ENCODE data around the gene MPC1.

DNA sequence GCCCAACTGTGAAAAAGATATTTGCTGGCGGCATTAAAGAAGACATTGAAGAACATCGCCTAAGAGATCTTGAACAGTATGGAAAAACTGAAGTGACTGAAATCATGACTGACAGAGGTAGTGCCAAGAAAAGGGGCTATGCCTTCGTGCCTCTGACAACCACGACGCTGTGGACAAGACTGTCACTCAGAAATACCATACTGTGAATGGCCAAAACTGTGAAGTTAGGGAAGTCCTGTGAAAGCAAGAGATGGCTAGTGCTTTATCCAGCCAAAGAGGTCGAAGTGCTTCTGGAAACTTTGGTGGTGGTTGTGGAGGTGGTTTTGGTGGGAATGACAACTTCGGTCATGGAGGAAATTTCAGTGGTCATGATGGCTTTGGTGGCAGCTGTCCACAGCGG, 47.9 kb downstream of the MPC1 start:
- no peak for TF ChIP-seq POLR2A (IDR thresholded peaks at IDR 0.05)
- TF ChIP-seq, protein P1, sequence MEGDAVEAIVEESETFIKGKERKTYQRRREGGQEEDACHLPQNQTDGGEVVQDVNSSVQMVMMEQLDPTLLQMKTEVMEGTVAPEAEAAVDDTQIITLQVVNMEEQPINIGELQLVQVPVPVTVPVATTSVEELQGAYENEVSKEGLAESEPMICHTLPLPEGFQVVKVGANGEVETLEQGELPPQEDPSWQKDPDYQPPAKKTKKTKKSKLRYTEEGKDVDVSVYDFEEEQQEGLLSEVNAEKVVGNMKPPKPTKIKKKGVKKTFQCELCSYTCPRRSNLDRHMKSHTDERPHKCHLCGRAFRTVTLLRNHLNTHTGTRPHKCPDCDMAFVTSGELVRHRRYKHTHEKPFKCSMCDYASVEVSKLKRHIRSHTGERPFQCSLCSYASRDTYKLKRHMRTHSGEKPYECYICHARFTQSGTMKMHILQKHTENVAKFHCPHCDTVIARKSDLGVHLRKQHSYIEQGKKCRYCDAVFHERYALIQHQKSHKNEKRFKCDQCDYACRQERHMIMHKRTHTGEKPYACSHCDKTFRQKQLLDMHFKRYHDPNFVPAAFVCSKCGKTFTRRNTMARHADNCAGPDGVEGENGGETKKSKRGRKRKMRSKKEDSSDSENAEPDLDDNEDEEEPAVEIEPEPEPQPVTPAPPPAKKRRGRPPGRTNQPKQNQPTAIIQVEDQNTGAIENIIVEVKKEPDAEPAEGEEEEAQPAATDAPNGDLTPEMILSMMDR (IDR thresholded peaks at IDR 0.05): no peak

All from heart left ventricle (tissue), 13 donors.